ENCODE data around the gene SRCIN1.

Gene SRCIN1

GRCh38 chr17:38543403-38544174 lies 62.2 kb downstream of the SRCIN1 start:
- no peak overlapping the region for H3K4me3 ChIP-seq (ENCODE audit: low read depth, low read length)
- TF ChIP-seq CTCF (conservative IDR thresholded peaks at IDR 0.05; ENCODE audit: low read depth, low read length), result no peak
- DNase-seq (ENCODE audit: low read depth), result no peak

- TF ChIP-seq CTCF (conservative IDR thresholded peaks at IDR 0.05; ENCODE audit: low read depth, low read length), result no peak
- DNase-seq (ENCODE audit: low read depth), result no peak
- no peak overlapping the region for H3K4me3 ChIP-seq (ENCODE audit: low read depth, low read length)
These were observed 63.5 kb downstream of the SRCIN1 start for GRCh38 chr17:38542286-38542685.

- H3K4me3 ChIP-seq (ENCODE audit: low read depth, low read length), result no peak overlapping the region
- DNase-seq (ENCODE audit: low read depth), result no peak
- no peak for TF ChIP-seq CTCF (conservative IDR thresholded peaks at IDR 0.05; ENCODE audit: low read depth, low read length)
These were observed 64.5 kb downstream of the SRCIN1 start for GRCh38 chr17:38541281-38541680.

GRCh38 chr17:38540514-38541045 lies 65.2 kb downstream of the SRCIN1 start:
- no peak for DNase-seq (ENCODE audit: low read depth)
- no peak overlapping the region for H3K4me3 ChIP-seq (ENCODE audit: low read depth, low read length)
- TF ChIP-seq CTCF (conservative IDR thresholded peaks at IDR 0.05; ENCODE audit: low read depth, low read length), result no peak

- no peak for TF ChIP-seq CTCF (conservative IDR thresholded peaks at IDR 0.05; ENCODE audit: low read depth, low read length)
- no peak overlapping the region for H3K4me3 ChIP-seq (ENCODE audit: low read depth, low read length)
- DNase-seq (ENCODE audit: low read depth), result no peak
These were observed 66.4 kb downstream of the SRCIN1 start for GRCh38 chr17:38539386-38539785.

- no peak for TF ChIP-seq CTCF (conservative IDR thresholded peaks at IDR 0.05; ENCODE audit: low read depth, low read length)
- DNase-seq (ENCODE audit: low read depth), result no peak
- H3K4me3 ChIP-seq (ENCODE audit: low read depth, low read length), result no peak overlapping the region
These were observed 66.8 kb downstream of the SRCIN1 start for GRCh38 chr17:38538906-38539305.

GRCh38 chr17:38536661-38537060 lies 69.1 kb downstream of the SRCIN1 start:
- no peak for TF ChIP-seq CTCF (conservative IDR thresholded peaks at IDR 0.05; ENCODE audit: low read depth, low read length)
- no peak for DNase-seq (ENCODE audit: low read depth)
- no peak overlapping the region for H3K4me3 ChIP-seq (ENCODE audit: low read depth, low read length)

Data from choroid plexus epithelial cell (primary cell).